GM04504 (cell line): ENCODE data around the gene ZSWIM7.

Source experiments
- DNase-seq: peaks from one replicate; pipeline ENCODE4 v3.0.0-alpha.2; 2012; ENCODE audit warnings: low read depth

Gene ZSWIM7

DNA sequence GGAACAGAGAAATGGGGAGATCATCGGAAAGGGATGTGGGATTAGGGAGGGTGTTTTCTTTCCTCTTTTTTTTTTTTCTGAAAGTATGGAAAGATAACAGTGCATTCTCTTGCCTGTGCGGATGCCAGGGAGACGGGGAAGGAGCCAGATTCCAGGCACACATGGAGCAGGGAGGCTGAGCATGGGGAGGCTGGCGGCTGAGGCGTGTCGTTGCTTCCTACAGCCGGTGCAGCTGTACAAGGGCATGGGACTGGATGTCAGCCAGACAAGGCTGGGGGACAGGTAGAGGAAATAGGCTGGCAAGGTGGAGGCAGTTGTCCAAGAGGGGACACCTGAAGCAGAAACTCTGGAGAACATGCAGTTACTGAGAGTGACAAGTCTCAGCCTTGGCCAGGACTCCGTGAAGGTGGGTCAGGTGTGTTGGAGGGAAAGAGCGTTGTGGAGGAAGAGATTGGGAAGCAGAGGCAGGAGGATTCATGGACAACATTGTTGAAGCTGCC is 71.2 kb downstream of the ZSWIM7 start:
- no peak for DNase-seq
